Measurements from ENCODE around the gene MPEG1. TPM values are rescaled to one million over a fixed set of nuclear protein-coding genes. Genes with fewer than 3 reads are reported as not detected.

MPEG1 gene
- total and polyA plus RNA-seq, 9 of the 15 experiments (the other 6 are each of a cell fraction or from before 2014, with no cell fraction given), result 0.07 TPM; not detected in 8

DNA sequence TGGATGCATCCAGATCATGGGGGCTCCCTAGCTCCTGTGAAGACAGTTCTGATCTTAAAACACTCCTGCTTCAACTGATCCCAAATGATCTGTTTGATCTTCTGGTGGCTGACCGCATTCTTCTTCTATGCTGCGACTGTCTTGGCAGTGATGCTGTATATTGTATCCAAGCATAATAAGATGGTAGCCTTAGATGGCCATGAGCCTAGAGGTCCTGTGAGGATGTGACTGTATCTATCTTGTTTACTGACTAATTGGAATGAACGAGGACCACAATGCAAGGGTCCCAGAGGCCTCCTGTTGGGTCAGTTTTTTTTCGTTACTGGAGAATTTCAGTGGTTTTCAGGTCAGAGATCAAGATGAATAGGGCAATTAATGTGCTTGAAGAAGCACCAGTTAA, 7.1 kb upstream of the MPEG1 start:
- no peaks in the 10 kb centered on the region for H3K4me1 ChIP-seq (replicated peaks in 1 of 2; ENCODE audit: control insufficient read depth in 2 of 2, insufficient read depth in 2 of 2, low read length in 2 of 2)
- no peak for TF ChIP-seq HOXB6 (CRISPR knock-in tag; IDR thresholded peaks at IDR 0.05; ENCODE audit: borderline replicate concordance)
- TF ChIP-seq, protein P1, sequence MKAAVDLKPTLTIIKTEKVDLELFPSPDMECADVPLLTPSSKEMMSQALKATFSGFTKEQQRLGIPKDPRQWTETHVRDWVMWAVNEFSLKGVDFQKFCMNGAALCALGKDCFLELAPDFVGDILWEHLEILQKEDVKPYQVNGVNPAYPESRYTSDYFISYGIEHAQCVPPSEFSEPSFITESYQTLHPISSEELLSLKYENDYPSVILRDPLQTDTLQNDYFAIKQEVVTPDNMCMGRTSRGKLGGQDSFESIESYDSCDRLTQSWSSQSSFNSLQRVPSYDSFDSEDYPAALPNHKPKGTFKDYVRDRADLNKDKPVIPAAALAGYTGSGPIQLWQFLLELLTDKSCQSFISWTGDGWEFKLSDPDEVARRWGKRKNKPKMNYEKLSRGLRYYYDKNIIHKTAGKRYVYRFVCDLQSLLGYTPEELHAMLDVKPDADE (conservative IDR thresholded peaks at IDR 0.05; ENCODE audit: control insufficient read depth, low read depth, low read length), result no peak
- no peak for TF ChIP-seq ZNF184 (CRISPR knock-in tag; IDR thresholded peaks at IDR 0.05)
- no peak for TF ChIP-seq EGR1 (conservative IDR thresholded peaks at IDR 0.05)
- TF ChIP-seq, protein P2, sequence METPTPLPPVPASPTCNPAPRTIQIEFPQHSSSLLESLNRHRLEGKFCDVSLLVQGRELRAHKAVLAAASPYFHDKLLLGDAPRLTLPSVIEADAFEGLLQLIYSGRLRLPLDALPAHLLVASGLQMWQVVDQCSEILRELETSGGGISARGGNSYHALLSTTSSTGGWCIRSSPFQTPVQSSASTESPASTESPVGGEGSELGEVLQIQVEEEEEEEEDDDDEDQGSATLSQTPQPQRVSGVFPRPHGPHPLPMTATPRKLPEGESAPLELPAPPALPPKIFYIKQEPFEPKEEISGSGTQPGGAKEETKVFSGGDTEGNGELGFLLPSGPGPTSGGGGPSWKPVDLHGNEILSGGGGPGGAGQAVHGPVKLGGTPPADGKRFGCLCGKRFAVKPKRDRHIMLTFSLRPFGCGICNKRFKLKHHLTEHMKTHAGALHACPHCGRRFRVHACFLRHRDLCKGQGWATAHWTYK (CRISPR knock-in tag; IDR thresholded peaks at IDR 0.05), result no peak
- intact Hi-C loops (cut with micrococcal nuclease), result no loop called here
- DNase-seq (ENCODE audit: extremely low read depth in 1 of 4, low spot score in 3 of 4) (no peak), ATAC-seq (no peak), FAIRE-seq (no peak)
- H3K27me3 ChIP-seq (ENCODE audit: control insufficient read depth in 2 of 2, insufficient read depth in 2 of 2, low read length in 2 of 2), result no peaks in the 10 kb centered on the region
- in situ Hi-C loops (cut with MboI), result no loop called here
- H3K4me3 ChIP-seq, result no peak overlapping the region
- H4K20me1 ChIP-seq (replicated peaks; ENCODE audit: control insufficient read depth, insufficient read depth, low read length), result no peaks in the 10 kb centered on the region
- H3K9me3 ChIP-seq (replicated peaks; ENCODE audit: control insufficient read depth, insufficient read depth, low read depth, low read length), result no peaks in the 10 kb centered on the region
- no peaks in the 10 kb centered on the region for H3K9me1 ChIP-seq (ENCODE audit: control insufficient read depth, insufficient read depth, low read length)
- CTCF ChIA-PET (ENCODE audit: low intra/inter-chr PET ratio), result no interaction called here
- no peak overlapping the region for H2AFZ ChIP-seq (ENCODE audit: low read depth, low read length)
- H3K4me2 ChIP-seq (ENCODE audit: insufficient read depth, low read length), result no peak overlapping the region
- no TSS peak for BruUV-seq (replicated peaks)
- H3K79me2 ChIP-seq (ENCODE audit: control insufficient read depth, insufficient read depth, low read length), result no peaks in the 10 kb centered on the region
- POLR2A ChIA-PET, result interaction anchor here (2.2 kb wide), 1 partner anchor 17 kb away, joined by 4 read pairs; no protein-coding TSS in a partner anchor
- 0% methylated on average over 4 of the region's 4 CpGs for WGBS (ENCODE audit: insufficient coverage, low coverage, missing lambda C conversion rate)
- H3K36me3 ChIP-seq (ENCODE audit: control insufficient read depth, insufficient read depth, low read length), result no peaks in the 10 kb centered on the region
- H3K9ac ChIP-seq (ENCODE audit: insufficient read depth in 1 of 2, low read depth in 2 of 2, low read length in 2 of 2), result no peak overlapping the region
- H3K27ac ChIP-seq (ENCODE audit: extremely low read depth, low read depth, low read length), result no peak overlapping the region
